ENCODE results near the gene MTA1.

Gene MTA1

DNA sequence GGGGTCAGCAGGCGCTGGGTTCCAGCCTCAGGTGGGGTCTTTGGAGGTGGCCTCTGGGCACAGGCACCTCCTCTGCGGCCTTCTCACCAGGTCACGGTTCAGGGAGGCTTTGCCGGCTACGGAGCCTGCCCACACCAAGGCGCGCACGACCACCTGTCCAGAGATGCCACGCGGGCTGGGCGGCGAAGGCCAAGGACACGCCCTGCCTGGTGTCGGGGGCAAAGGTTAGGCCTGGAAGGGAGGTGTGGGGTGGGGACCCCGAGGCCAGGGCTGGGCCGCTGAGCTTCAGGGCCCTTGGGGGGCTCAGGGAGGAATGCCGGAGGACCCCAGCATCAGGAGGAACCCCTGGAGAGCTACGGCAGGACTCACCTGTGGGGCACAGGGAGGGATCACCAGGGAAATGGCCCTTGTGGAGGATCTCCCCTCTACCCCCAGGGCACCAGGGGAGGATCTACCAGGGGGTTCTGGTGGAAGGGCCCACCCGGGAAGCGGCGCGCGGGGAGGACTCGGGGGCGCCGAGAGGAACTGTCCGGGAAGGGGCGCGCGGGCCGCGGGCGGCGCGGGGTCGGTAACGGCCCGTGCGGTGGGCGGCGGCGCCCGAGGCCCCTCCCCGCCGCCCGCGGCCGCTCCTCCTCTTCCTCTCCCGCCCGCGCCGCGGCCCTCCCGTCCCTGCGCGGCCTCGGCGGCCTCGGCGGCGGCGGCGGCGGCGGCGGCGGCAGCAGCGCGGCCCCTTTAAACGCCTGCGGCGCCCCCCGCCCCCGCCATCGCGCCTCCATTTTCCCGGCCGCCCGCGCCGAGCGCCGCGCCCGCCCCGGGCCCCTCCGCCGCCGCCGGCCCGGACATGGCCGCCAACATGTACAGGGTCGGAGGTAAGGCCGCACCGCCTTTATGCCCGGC lies at the start of gene MTA1:
Gene MTA1 (plus strand): TSS at position 633 of the 897 bp plus-strand sequence. CDS start 209 bp downstream, at position 842.
- FAIRE-seq (no peak), DNase-seq (ENCODE audit: insufficient read length, low spot score) (peak; percentile 71)
- peak; percentile 26; the same call in 1 of the 2 replicates for TF ChIP-seq POLR2A (IDR thresholded peaks at IDR 0.05; ENCODE audit: low read depth, low read length)

DNA sequence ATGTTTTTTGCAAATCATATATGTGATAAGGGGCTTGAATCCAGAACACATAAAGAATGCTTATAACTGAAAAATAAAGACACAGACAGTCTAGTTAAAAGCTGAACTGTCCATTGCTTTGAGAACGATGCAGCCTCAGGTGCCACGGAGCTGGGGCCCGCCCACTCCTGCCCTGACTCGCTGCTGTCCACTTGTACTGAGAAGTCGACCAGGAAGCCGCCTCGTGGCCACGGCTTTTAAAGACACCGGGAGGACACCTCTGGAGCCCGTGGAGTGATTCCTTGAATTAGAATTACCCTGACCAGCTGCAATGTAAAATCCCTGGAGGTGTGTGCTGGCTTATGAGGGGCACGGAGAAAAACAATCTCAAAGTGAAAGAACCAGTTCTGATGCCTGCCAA lies 45.2 kb upstream of the MTA1 start:
- FAIRE-seq (no peak), DNase-seq (ENCODE audit: insufficient read length, low spot score) (no peak)
- TF ChIP-seq POLR2A (IDR thresholded peaks at IDR 0.05; ENCODE audit: low read depth, low read length): no peak

DNA sequence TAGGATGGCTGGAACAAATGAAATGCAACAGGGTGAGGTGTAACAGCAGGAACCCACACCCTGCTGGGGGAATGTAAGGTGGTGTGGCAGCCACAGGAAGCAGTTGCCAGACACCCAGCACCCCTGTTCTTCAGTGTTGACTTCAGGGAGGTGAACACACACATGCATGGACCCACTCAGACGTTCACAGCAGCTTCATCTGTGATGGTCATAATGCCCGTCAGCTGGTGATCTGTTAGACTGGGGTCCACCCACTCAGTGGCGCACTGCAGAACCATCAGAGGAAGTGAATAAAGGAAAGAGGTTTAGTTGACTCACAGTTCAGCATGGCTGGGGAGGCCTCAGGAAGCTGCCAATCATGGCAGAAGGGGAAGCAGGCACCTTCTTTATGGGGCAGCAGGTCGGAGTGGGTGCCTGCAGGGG lies 44.0 kb upstream of the MTA1 start:
- DNase-seq (ENCODE audit: insufficient read length, low spot score) (no peak), FAIRE-seq (no peak)
- TF ChIP-seq POLR2A (IDR thresholded peaks at IDR 0.05; ENCODE audit: low read depth, low read length): no peak

DNA sequence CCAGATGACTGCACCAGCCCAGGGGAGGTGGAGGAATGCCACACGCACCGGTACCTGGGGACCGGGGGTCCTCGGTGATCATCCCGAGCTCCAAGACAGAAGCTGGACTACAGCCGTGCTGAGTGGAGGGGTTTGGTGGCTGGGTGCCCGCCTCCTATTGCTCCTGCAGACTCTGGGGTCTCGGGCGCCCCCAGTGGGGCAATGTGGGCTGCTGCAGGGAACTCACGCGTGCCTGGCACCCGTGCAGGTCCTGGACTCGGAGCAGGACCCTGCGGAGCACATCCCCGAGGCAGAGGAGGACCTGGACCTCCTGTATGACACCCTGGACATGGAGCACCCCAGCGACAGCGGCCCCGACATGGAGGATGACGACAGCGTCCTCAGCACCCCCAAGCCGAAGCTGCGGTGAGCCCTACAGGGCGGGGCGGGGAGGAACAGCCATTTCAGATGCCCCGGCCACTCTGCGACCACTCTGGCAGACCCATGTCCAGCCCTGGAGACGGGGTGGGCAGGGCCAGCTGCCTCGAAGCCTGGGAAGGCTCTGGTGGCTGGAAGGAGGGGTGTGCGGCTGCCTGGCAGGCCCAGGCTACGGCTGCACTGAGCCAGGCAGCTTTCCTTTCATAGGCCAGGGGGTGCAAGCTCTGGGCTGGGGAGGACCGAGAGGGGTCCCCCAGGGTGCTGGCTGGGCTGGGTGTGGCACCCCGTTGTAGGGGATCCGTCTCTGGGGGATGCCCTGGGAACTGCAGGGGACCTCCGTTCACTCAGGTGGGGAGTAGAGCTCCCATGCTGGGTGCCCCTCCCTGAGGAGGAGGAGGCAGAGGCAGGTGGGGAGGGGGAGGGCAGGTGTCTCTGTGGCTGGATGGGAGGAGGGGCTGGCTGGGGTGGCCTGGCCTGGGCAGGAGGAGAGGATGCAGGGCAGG lies 42.8 kb upstream of the MTA1 start:
- DNase-seq (ENCODE audit: insufficient read length, low spot score) (no peak), FAIRE-seq (no peak)
- TF ChIP-seq POLR2A (IDR thresholded peaks at IDR 0.05; ENCODE audit: low read depth, low read length): no peak

DNA sequence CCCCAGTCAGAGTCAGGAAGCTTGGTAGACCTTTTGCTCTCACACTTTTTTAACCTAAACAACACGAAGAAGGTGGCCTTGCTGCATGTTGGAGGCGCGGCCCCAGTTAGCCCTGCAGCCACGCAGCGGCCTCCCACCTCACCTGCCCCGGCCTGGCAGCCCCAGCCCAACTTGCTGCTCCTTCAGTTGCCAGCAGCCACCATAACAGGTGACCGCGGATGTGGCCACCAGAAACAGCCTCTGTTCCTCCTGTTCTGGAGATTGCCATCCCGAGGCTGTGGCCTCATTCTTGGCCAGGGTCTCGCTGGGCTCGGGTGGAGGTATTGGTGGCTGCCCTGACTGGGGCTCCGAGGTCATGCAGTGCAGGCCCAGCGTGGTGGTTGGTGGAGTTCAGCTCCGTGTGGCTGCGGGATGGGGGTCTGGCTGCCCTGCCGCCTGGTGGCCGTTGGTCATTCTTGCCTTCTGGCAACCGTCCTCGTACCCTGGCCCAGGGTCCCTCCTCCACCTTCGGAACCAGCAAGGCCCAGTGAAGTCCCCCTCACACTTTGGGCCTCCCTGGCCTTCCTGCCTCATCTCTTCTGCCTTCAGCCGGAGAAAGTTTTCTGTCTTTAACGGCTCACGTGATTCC lies 42.0 kb upstream of the MTA1 start:
- DNase-seq (ENCODE audit: insufficient read length, low spot score) (no peak), FAIRE-seq (no peak)
- TF ChIP-seq POLR2A (IDR thresholded peaks at IDR 0.05; ENCODE audit: low read depth, low read length): no peak

DNA sequence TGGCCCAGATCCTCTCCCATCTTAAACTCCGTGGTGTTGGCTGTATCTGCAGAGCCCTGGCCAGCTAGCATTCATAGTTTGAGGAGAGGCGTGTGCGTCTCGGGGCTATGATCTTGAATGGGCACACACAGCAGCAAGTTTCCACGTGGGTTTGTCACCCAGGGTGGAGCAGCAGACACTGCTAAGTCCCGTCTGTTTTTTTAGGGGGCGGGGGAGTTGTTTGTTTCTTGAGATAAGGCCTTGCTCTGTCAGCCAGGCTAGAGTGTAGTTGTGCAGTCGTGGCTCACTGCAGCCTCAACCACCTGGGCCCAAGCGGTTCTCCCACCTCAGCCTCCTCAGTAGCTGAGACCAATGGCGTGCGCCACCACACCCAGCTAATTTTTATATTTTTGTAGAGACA lies 41.4 kb upstream of the MTA1 start:
- no peak for TF ChIP-seq POLR2A (IDR thresholded peaks at IDR 0.05; ENCODE audit: low read depth, low read length)
- DNase-seq (ENCODE audit: insufficient read length, low spot score) (no peak), FAIRE-seq (no peak)

DNA sequence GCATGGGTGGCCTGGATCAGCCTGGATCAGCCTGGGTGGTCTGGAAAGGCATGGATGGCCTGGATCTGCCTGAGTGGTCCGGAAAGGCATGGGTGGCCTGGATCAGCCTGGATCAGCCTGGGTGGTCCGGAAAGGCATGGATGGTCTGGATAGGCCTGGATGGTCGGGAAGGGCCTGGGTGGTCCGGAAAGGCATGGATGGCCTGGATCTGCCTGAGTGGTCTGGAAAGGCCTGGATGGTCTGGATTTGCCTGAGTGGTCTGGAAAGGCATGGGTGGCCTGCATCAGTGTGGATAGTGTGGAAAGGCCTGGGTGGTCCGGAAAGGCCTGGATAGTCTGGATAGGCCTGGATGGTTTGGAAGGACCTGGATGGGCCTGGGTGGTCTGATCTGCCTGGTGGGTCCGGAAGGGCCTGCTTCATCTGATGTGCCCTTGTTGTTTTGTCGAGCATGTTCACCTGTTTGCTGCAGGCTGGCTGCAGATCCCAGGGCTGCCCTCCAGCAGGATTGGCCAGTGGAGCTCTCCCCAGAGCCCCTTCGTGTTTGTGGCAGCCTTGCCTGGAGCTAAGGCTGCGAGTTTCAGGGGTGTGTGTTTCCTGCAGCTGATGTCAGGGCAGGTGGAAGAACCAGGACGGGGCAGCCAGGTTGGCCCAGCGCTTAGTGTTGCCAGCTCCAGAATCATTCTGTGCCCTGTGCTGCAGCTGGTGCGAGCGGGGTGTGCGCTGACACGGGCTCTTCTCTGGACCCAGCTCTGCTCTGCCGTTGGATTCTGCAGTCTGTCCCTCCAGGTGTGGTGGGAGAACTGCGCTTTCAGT lies 40.5 kb upstream of the MTA1 start:
- no peak for TF ChIP-seq POLR2A (IDR thresholded peaks at IDR 0.05; ENCODE audit: low read depth, low read length)
- DNase-seq (ENCODE audit: insufficient read length, low spot score): no peak
- no peak for FAIRE-seq

DNA sequence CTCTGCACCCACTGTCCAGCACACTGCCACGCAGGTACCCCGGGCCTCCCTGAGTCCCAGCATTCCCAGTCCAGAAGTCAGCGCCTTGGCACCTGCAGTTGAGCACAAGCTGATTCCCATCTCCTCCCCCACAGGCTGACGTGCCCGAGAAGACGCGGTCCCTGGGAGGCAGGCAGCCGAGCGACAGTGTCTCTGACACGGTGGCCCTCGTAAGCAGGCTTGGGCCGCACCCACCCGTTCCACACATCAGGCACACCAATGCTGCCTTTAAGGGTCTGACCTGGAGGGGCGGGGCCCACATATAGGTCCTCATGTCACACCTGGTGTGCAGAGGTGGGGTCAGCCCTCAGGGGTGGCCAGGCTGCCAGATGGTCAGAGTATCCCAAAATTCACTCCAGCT lies 39.7 kb upstream of the MTA1 start:
- no peak for TF ChIP-seq POLR2A (IDR thresholded peaks at IDR 0.05; ENCODE audit: low read depth, low read length)
- FAIRE-seq (no peak), DNase-seq (ENCODE audit: insufficient read length, low spot score) (no peak)

DNA sequence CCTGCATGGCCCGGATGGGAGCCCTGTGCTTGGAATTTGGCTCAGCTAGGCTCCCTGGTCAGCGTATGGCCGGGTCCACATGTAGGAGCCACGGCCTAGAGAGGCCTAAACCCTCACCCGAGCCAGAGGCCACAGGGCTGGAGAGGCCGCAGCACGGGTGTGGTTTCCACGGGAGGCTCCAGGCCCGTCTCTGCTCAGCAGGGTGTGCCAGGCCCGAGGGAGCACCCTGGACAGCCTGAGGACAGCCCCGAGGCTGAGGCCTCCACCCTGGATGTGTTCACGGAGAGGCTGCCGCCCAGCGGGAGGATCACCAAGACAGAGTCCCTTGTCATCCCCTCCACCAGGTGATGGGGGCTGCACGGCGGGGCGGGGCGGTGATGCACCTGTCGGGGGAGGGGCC lies 38.9 kb upstream of the MTA1 start:
- TF ChIP-seq POLR2A (IDR thresholded peaks at IDR 0.05; ENCODE audit: low read depth, low read length): no peak
- no peak for DNase-seq (ENCODE audit: insufficient read length, low spot score)
- no peak for FAIRE-seq

DNA sequence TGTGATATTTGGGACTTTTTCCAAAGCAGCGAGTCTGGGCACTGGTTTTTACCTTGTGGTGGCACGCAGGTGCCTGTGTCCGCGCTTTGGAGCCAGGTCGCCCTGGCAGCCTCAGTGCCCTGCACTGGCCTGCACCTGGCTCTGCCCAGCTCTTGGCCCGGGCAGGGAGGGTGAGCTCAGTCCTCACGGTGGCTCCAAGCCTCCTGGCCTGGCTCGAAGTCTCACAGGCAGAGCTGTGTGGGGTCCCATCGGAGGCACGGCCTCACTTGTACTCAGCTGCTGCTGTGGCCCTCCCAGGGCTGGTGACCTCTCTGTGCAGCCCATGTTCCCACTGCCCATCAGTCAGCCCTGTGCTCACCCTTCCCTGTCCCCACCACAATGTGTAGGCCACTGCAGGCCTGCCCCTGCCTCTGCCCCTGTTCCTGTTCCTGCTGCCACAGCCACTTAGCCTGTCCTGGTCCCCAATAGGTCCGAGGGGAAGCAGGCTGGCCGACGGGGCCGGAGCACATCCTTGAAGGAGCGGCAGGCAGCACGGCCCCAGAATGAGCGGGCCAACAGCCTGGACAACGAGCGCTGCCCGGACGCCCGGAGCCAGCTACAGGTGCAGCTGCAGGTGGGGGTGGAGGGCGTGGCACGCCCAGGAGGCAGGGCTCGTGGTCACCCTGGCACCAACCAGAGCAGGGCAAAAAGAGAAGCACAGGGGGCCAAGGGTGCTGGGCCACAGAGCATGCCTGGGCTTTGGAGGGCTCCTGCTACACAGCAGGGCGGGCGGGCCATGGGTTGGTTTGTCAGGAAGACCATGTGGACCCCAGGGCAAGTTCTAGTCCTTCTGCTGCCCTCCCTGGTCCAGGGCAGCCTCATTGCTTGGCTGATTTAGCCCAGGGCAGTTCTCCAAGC lies 37.9 kb upstream of the MTA1 start:
- no peak for DNase-seq (ENCODE audit: insufficient read length, low spot score)
- no peak for TF ChIP-seq POLR2A (IDR thresholded peaks at IDR 0.05; ENCODE audit: low read depth, low read length)
- FAIRE-seq: no peak

DNA sequence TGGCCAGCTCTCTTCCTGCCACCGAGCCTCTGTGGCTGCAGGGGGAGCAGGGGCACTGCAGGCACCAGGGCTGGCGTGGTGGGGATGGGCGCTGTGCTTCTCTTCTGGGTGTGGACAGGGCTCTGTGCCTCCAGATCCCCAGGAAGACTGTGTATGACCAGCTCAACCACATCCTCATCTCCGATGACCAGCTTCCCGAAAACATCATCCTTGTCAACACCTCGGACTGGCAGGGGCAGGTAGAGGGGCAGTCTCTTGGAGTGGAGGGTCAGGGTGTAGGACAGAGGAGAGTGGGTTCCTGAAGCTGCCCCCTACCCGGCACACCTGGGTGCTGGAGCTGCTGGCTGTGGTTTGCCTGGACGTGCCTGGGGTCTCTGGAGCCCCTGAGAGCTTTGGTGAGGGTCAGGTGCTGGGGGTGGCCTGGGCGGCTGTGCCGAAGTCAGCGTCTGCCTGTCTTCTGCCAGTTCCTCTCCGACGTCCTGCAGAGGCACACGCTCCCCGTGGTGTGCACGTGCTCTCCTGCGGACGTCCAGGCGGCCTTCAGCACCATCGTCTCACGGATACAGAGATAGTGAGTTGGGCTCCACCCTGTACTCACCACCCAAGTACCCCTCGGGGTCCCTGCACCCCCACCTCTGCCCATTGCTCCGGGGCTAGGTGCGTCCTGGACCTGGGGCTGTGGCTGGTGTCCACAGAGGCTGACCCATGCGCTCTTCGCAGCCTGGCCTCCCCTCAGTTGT lies 37.1 kb upstream of the MTA1 start:
- DNase-seq (ENCODE audit: insufficient read length, low spot score) (no peak), FAIRE-seq (no peak)
- no peak for TF ChIP-seq POLR2A (IDR thresholded peaks at IDR 0.05; ENCODE audit: low read depth, low read length)
